HG03521 (cell line): ENCODE data around the gene TMIGD1.

Source experiments
- ATAC-seq: cut with Tn5 transposase; IDR thresholded peaks from one replicate; pipeline ENCODE4 v1.9.1; 2021; ENCODE audit warnings: mild to moderate bottlenecking, moderate library complexity; ENCODE audit not compliant: unreplicated experiment

The TMIGD1 gene

GRCh38 chr17:30332057-30332542 lies 1.8 kb downstream of the TMIGD1 start:
- ATAC-seq = no peak

GRCh38 chr17:30326809-30327208 lies 7.0 kb downstream of the TMIGD1 start:
- ATAC-seq = no peak

- no peak for ATAC-seq
These were observed 9.1 kb downstream of the TMIGD1 start for GRCh38 chr17:30324723-30325122.

GRCh38 chr17:30323895-30324319 lies 9.9 kb downstream of the TMIGD1 start:
- no peak for ATAC-seq

- no peak for ATAC-seq
These were observed 10.5 kb downstream of the TMIGD1 start for GRCh38 chr17:30323262-30323894.

- ATAC-seq = no peak
These were observed 12.5 kb downstream of the TMIGD1 start for GRCh38 chr17:30321314-30321713.

- no peak for ATAC-seq
These were observed 15.7 kb downstream of the TMIGD1 start for GRCh38 chr17:30318155-30318554.

GRCh38 chr17:30316736-30317135 lies 17.1 kb downstream of the TMIGD1 start:
- no peak for ATAC-seq

- ATAC-seq = no peak
These were observed 18.8 kb downstream of the TMIGD1 start for GRCh38 chr17:30315106-30315505.

GRCh38 chr17:30314474-30314873 lies 19.4 kb downstream of the TMIGD1 start:
- no peak for ATAC-seq

GRCh38 chr17:30312226-30312625 lies 21.6 kb downstream of the TMIGD1 start:
- ATAC-seq = no peak

GRCh38 chr17:30310562-30310961 lies 23.3 kb downstream of the TMIGD1 start:
- ATAC-seq = no peak

GRCh38 chr17:30309591-30309990 lies 24.3 kb downstream of the TMIGD1 start:
- ATAC-seq = no peak

GRCh38 chr17:30308406-30308805 lies 25.5 kb downstream of the TMIGD1 start:
- ATAC-seq = no peak

GRCh38 chr17:30304778-30305177 lies 29.1 kb downstream of the TMIGD1 start:
- ATAC-seq = no peak

GRCh38 chr17:30302241-30302640 lies 31.6 kb downstream of the TMIGD1 start:
- ATAC-seq = no peak

- no peak for ATAC-seq
These were observed 33.0 kb downstream of the TMIGD1 start for GRCh38 chr17:30300818-30301217.

GRCh38 chr17:30299000-30299399 lies 34.9 kb downstream of the TMIGD1 start:
- ATAC-seq = no peak

GRCh38 chr17:30297715-30298114 lies 36.1 kb downstream of the TMIGD1 start:
- no peak for ATAC-seq

GRCh38 chr17:30296499-30297080 lies 37.3 kb downstream of the TMIGD1 start:
- ATAC-seq = no peak

- no peak for ATAC-seq
These were observed 41.5 kb downstream of the TMIGD1 start for GRCh38 chr17:30292286-30292858.

- peak; percentile 70 for ATAC-seq
These were observed 42.1 kb downstream of the TMIGD1 start, which contains the start of gene BLMH for GRCh38 chr17:30291543-30292285. TSS of gene BLMH (minus strand) at chr17:30291944. CDS start at chr17:30291819, 125 bp downstream.
